ENCODE data around the gene ASIP. TPM values are rescaled to one million over a fixed set of nuclear protein-coding genes. Genes with fewer than 3 reads are reported as not detected.

Gene ASIP
- polyA plus RNA-seq, 3 donors, result 0.40 TPM; not detected in 2

DNA sequence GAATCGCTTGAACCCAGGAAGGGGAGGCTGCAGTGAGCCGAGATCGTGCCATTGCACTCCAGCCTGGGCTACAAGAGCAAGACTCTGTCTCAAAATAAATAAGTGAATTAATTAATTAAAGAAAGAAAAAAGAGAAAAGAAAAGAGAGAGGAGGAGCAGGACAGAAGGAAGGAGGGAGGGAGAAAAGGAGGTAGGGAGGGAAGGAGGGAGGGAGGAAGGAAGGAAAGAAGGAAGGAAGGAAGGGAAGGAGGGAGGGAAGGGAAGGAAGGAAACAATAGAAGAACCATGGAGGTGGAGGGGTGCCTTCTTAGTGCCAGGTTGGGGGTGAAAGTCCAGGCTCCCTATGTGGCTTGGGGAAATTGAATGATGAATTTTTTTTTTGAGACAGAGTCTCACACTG, 68.5 kb downstream of the ASIP start:
- Histone ChIP-seq H3K27me3 (ENCODE audit: control insufficient read depth in 2 of 2, insufficient read depth in 2 of 2, low read length in 2 of 2) (peaks cover 13 to 22% of the 10 kb centered on the region in 2 donors), H3K4me3 (replicated peaks in 1 of 3; ENCODE audit: low read depth in 2 of 3, low read length in 3 of 3) (no peak overlapping the region), H2AFZ (ENCODE audit: insufficient read depth, low read depth, low read length, poor library complexity, severe bottlenecking) (no peak overlapping the region), H4K20me1 (ENCODE audit: insufficient read depth, low read length) (no peaks in the 10 kb centered on the region), H3K4me2 (replicated peaks; ENCODE audit: extremely low read depth, low read length, poor library complexity, severe bottlenecking) (no peak overlapping the region), H3K4me1 (ENCODE audit: control insufficient read depth in 1 of 2, insufficient read depth in 2 of 2, low read length in 2 of 2) (peaks cover 24 to 26% of the 10 kb centered on the region in 2 donors), H3K9me3 (replicated peaks in 1 of 2; ENCODE audit: control insufficient read depth in 1 of 2, insufficient read depth in 1 of 2, low read length in 2 of 2) (peaks cover 0 to 4% of the 10 kb centered on the region in 2 donors), H3K79me2 (ENCODE audit: insufficient read depth, low read length) (no peaks in the 10 kb centered on the region), H3K27ac (ENCODE audit: low read depth in 1 of 2, low read length in 2 of 2) (no peak overlapping the region), H3K9ac (ENCODE audit: insufficient read depth, low read length, poor library complexity, severe bottlenecking) (no peak overlapping the region), H3K36me3 (replicated peaks in 1 of 2; ENCODE audit: control insufficient read depth in 1 of 2, insufficient read depth in 2 of 2, low read length in 2 of 2) (no peaks in the 10 kb centered on the region)
- no peak overlapping the region for H3K4me3 Mint-ChIP-seq
- TF ChIP-seq, protein P1, sequence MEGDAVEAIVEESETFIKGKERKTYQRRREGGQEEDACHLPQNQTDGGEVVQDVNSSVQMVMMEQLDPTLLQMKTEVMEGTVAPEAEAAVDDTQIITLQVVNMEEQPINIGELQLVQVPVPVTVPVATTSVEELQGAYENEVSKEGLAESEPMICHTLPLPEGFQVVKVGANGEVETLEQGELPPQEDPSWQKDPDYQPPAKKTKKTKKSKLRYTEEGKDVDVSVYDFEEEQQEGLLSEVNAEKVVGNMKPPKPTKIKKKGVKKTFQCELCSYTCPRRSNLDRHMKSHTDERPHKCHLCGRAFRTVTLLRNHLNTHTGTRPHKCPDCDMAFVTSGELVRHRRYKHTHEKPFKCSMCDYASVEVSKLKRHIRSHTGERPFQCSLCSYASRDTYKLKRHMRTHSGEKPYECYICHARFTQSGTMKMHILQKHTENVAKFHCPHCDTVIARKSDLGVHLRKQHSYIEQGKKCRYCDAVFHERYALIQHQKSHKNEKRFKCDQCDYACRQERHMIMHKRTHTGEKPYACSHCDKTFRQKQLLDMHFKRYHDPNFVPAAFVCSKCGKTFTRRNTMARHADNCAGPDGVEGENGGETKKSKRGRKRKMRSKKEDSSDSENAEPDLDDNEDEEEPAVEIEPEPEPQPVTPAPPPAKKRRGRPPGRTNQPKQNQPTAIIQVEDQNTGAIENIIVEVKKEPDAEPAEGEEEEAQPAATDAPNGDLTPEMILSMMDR (IDR thresholded peaks at IDR 0.05), result no peak
- 100% methylated on average over 1 of the region's 3 CpGs for WGBS (ENCODE audit: insufficient coverage)
- no peak overlapping the region for H3K27ac Mint-ChIP-seq
- peaks cover 21 to 27% (median 25%) of the 10 kb centered on the region in 3 donors for H3K27me3 Mint-ChIP-seq (ENCODE audit: low read depth in 3 of 3)
- no peaks in the 10 kb centered on the region for H3K36me3 Mint-ChIP-seq
- intact Hi-C loops (cut with micrococcal nuclease), result loop anchor here (5.0 to 10.0 kb wide), 2 partner anchors 98 to 455 kb away; no protein-coding TSS in a partner anchor
- no peak for DNase-seq
- peaks cover 0 to 4% (median 0%) of the 10 kb centered on the region in 7 donors for H3K9me3 Mint-ChIP-seq
- peaks cover 30% of the 10 kb centered on the region for H3K4me1 Mint-ChIP-seq

DNA sequence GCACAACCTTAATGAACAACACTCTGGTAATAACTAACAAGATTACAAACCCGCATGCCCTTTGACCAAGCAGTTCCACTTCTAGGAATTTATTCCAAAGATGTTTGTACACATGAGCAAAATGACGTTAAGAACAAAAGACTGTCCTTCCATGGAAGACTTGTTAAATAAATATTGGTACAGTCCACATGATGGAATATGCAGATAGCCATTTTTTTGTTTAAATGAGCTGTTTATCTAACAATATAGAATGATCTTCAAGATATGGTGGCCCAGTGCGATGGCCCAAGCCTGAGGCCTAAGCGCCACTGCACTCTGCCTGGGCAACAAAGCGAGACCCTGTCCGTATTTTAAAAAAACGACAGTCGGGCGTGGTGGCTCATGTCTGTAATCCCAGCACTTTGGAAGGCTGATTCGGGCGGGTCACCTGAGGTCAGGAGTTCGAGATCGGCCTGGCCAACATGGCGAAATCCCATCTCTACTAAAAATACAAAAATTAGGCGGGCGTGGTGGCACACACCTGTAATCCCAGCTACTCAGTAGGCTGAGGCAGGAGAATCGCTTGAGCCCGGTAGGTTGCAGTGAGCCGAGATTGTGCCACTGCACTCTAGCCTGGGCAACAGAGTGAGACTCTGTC, 69.4 kb downstream of the ASIP start:
- H3K36me3 Mint-ChIP-seq, result no peaks in the 10 kb centered on the region
- H3K27ac Mint-ChIP-seq, result peak overlapping the region in 1 of 7 donors; percentile 50
- Histone ChIP-seq H3K27ac (ENCODE audit: low read depth in 1 of 2, low read length in 2 of 2) (no peak overlapping the region), H3K36me3 (replicated peaks in 1 of 2; ENCODE audit: control insufficient read depth in 1 of 2, insufficient read depth in 2 of 2, low read length in 2 of 2) (no peaks in the 10 kb centered on the region), H4K20me1 (ENCODE audit: insufficient read depth, low read length) (no peaks in the 10 kb centered on the region), H3K9me3 (replicated peaks in 1 of 2; ENCODE audit: control insufficient read depth in 1 of 2, insufficient read depth in 1 of 2, low read length in 2 of 2) (peaks cover 0 to 4% of the 10 kb centered on the region in 2 donors), H3K4me2 (replicated peaks; ENCODE audit: extremely low read depth, low read length, poor library complexity, severe bottlenecking) (no peak overlapping the region), H3K27me3 (ENCODE audit: control insufficient read depth in 2 of 2, insufficient read depth in 2 of 2, low read length in 2 of 2) (peaks cover 13 to 22% of the 10 kb centered on the region in 2 donors), H3K4me1 (ENCODE audit: control insufficient read depth in 1 of 2, insufficient read depth in 2 of 2, low read length in 2 of 2) (peaks cover 20 to 21% of the 10 kb centered on the region in 2 donors), H3K4me3 (replicated peaks in 1 of 3; ENCODE audit: low read depth in 2 of 3, low read length in 3 of 3) (no peak overlapping the region), H2AFZ (ENCODE audit: insufficient read depth, low read depth, low read length, poor library complexity, severe bottlenecking) (no peak overlapping the region), H3K9ac (ENCODE audit: insufficient read depth, low read length, poor library complexity, severe bottlenecking) (no peak overlapping the region), H3K79me2 (ENCODE audit: insufficient read depth, low read length) (no peaks in the 10 kb centered on the region)
- H3K9me3 Mint-ChIP-seq, result peaks cover 0 to 4% (median 0%) of the 10 kb centered on the region in 7 donors
- DNase-seq, result no peak
- peak overlapping the region in 1 of 2 donors; percentile 41 for H3K4me3 Mint-ChIP-seq
- peaks cover 26% of the 10 kb centered on the region for H3K4me1 Mint-ChIP-seq
- intact Hi-C loops (cut with micrococcal nuclease), result loop anchor here (5.0 to 10.0 kb wide), 2 partner anchors 97 to 454 kb away; no protein-coding TSS in a partner anchor
- peaks cover 21 to 27% (median 25%) of the 10 kb centered on the region in 3 donors for H3K27me3 Mint-ChIP-seq (ENCODE audit: low read depth in 3 of 3)
- TF ChIP-seq, protein P1 (IDR thresholded peaks at IDR 0.05), result no peak
- WGBS (ENCODE audit: insufficient coverage), result 92% methylated on average over 16 of the region's 19 CpGs

Measured in CD14-positive monocyte (primary cell).